OCI-LY1 (cell line): Measurements from ENCODE around the gene MACROD2.

Experiments used
- EZH2 ChIP-seq: fragments of 200-600 bp; sonication (generic), shearing (Covaris generic); IDR thresholded peaks from 2 replicates; pipeline ENCODE4 v1.8.0; 2017; ENCODE audit warnings: borderline replicate concordance, mixed run types, mild to moderate bottlenecking, antibody characterized with exemption, low read length, moderate library complexity, mixed read lengths
- TF ChIP-seq, protein P1 (sequence below): fragments of 200-600 bp; sonication (generic), shearing (Covaris generic); IDR thresholded peaks from 2 replicates; pipeline ENCODE4 v1.5.1; 2017; ENCODE audit warnings: mild to moderate bottlenecking, antibody characterized with exemption, low read length, moderate library complexity, mixed read lengths

- TF ChIP-seq, protein P1, sequence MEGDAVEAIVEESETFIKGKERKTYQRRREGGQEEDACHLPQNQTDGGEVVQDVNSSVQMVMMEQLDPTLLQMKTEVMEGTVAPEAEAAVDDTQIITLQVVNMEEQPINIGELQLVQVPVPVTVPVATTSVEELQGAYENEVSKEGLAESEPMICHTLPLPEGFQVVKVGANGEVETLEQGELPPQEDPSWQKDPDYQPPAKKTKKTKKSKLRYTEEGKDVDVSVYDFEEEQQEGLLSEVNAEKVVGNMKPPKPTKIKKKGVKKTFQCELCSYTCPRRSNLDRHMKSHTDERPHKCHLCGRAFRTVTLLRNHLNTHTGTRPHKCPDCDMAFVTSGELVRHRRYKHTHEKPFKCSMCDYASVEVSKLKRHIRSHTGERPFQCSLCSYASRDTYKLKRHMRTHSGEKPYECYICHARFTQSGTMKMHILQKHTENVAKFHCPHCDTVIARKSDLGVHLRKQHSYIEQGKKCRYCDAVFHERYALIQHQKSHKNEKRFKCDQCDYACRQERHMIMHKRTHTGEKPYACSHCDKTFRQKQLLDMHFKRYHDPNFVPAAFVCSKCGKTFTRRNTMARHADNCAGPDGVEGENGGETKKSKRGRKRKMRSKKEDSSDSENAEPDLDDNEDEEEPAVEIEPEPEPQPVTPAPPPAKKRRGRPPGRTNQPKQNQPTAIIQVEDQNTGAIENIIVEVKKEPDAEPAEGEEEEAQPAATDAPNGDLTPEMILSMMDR, result no peak
- no peak for TF ChIP-seq EZH2
These were observed 67.5 kb downstream of the MACROD2 start for GRCh38 chr20:14062786-14063185.
